IPS-18a (cell line): ENCODE measurements around the gene PRR33.

Experiments used
- H3K27ac ChIP-seq: one replicate; pipeline ENCODE4 v1.5.1; 2013; ENCODE audit warnings: low read length
- H3K27me3 ChIP-seq: one replicate; pipeline ENCODE4 v1.6.1; 2013; ENCODE audit warnings: mild to moderate bottlenecking, low read length; ENCODE audit not compliant: control insufficient read depth, insufficient read depth
- H3K36me3 ChIP-seq: one replicate; pipeline ENCODE4 v1.6.1; 2013; ENCODE audit warnings: low read depth, low read length; ENCODE audit not compliant: control insufficient read depth
- H3K4me1 ChIP-seq: one replicate; pipeline ENCODE4 v1.6.1; 2013; ENCODE audit warnings: low read depth, low read length; ENCODE audit not compliant: control insufficient read depth
- H3K4me3 ChIP-seq: one replicate; pipeline ENCODE4 v1.5.1; 2013; ENCODE audit warnings: low read length
- H3K9ac ChIP-seq: one replicate; pipeline ENCODE4 v1.6.1; 2013; ENCODE audit warnings: mild to moderate bottlenecking, low read length, moderate library complexity
- H3K9me3 ChIP-seq: one replicate; pipeline ENCODE4 v1.6.1; 2013; ENCODE audit warnings: low read depth, low read length; ENCODE audit not compliant: control insufficient read depth

Gene PRR33

DNA sequence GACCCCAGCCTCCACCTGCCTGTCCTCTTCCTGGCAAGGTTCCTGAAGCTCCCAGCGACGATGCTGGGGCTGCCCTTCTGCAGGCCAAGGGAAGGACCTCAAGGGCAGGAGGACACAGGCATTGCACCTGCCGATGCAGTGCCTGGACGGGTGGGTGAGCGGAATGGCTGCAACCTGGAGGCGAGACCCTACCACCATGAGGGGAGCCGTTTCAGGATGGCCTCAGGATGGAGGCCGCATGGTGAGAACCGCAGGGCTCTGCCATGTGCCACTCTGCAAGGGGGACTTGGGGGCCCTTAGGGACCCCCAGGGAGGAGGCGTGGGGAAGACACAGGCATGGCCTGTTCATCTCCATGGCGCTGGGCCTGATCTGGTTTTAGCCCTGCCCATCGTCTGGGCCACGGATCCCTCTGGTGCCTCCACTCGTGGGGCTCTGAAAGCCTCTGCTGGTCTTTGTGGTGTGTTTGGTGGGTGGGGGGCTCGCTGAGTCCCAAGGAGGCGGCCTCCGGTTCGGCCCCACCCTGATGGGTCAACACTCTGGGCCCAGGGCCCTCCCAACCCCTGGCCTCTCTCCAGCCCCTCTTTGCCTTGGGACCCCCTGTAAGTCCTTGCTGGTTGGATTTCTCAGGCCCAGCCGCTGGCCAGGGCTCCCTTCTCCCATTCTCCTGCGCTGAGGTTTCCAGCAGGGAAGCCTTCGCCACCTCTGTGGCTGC, 40.1 kb downstream of the PRR33 start:
- H3K27ac ChIP-seq, result no peak overlapping the region
- no peak overlapping the region for H3K9ac ChIP-seq
- H3K27me3 ChIP-seq, result no peaks in the 10 kb centered on the region

DNA sequence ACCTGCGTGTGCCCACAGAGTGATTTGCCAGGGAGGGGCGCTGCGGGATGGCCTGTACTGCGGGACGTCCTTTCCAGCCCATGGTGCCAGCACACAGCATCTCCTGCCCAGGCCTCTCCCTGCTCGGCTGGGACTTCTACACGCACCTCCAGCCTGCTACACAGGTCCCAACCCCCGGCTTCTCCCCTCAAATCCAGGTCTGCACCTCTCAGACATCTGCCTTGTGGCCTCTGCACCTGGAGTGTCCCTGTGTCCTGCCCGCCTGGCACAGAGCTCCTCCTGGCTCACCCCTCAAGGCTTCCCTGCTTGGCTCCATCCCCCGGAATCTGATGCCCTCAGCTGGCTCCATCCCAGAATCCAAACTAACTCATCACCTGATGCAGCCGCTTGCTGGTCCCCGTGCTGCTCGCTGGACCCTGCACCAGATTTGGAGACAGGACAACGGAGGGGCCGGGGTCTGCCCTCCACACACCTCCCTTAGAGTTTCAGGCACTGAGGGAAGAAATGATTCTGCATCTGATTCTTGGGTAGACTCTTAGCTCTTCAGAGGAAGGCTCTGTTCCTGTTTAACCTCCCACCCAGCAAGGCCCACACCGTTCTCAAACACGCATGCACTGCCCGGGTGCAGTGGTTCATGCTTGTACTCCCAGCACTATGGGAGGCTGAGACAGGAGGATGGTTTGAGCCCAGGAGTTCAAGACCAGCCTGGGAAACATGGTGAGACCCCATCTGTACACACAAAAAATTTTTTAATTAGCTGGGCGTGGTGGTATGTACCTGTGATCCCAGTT, 42.9 kb downstream of the PRR33 start:
- Histone ChIP-seq H3K27me3 (peaks cover 5% of the 10 kb centered on the region), H3K9me3 (no peaks in the 10 kb centered on the region), H3K27ac (no peak overlapping the region), H3K9ac (no peak overlapping the region), H3K4me3 (no peak overlapping the region), H3K36me3 (no peaks in the 10 kb centered on the region), H3K4me1 (no peaks in the 10 kb centered on the region)

More for the DNA sequence above, 40.1 kb downstream of the PRR33 start:
- H3K9me3 ChIP-seq, result no peaks in the 10 kb centered on the region
- no peaks in the 10 kb centered on the region for H3K4me1 ChIP-seq
- H3K4me3 ChIP-seq, result no peak overlapping the region
- no peaks in the 10 kb centered on the region for H3K36me3 ChIP-seq

DNA sequence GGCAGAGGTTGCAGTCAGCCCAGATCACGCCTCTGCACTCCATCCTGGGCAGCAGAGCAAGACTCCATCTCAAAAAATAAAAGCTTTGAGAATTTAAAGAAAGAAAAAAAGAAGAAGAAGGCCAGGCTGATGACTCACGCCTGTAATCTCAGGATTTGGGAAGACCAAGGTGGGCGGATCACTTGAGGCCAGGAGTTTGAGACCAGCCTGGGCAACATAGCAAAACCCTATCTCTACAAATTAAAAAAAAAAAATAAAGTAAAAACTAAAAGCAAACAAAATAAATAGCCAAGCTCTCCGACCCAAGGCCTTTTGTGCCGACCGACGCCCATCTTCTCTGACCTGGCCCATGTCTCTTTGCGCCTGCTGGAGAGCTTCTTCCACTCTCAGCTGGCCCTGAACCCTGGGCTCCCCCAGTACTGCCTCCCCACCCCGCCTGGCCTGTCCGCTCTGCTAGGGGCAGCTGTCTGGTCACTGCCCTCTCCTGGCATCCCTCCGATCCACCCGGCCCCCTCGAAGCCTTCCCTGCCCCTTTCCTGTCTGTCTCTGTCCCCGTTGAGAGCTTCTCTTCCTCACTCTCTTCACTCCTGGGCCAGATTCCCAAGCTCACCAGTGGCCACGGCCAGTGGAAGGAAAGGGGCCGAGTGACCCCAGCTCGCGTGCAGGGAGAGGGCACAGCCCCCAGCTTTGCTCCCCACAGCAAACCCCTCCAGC, 43.6 kb downstream of the PRR33 start:
- H3K36me3 ChIP-seq, result no peaks in the 10 kb centered on the region
- H3K27ac ChIP-seq, result no peak overlapping the region
- H3K9ac ChIP-seq, result no peak overlapping the region
- no peaks in the 10 kb centered on the region for H3K9me3 ChIP-seq
- H3K4me1 ChIP-seq, result no peaks in the 10 kb centered on the region
- no peak overlapping the region for H3K4me3 ChIP-seq
- peaks cover 5% of the 10 kb centered on the region for H3K27me3 ChIP-seq

DNA sequence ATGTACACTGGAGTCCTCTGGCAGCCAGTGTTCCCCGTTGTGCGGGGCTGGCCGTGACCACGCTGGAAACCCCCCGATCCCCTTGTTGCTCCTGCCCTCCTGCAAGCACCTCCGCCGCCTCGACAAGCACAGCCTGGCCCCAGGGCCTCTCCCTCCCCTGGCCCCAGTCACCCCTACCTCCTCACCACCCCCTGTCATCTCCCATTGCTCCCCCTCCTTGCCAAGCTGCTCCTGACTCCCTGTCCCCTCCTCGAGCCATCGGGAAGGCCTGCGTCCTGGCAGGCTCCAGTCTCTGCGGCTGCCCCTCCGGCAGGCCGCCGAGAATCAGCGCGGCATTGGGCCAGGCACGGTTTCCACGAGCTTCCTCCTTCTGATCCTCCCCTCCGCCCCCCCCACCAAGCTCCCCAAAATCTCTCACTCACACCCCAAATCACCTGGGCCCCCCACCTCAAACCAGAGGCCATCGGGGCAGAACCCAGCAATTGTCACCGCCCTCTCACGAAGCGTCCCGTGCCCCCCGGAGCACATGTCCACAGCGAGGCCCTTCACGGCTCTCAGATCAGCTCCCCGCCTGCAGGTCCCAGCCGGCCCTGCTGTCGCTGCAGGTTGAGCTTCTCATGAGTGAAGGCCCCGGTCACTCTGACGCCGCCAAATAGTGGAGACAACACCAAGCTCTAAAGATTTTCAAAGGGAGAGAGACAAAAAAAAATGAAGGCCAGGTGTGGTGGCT, 44.5 kb downstream of the PRR33 start:
- H3K9ac ChIP-seq, result no peak overlapping the region

DNA sequence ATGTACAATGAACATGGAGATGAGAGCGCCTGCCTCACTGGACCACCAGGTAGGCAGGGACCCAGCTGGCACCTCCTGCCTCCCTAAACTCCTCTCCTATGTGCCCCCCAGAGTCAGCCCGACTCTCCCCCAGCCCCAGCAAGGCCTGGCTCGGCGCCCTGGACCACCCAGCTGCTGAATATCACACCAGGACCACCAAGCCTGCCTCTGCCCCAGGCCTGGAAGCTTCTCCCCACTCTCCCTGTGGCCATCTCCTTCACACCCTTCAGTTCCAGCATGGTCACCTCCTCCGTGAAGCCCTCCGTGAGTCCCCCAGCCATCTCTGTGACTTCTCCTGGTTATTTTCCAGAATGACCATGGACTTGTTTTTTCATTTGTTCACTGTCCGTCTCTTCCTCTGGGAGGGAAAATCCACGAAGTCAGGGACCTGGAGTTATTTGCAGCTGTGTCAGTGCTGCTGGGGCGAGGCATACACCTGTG, 45.2 kb downstream of the PRR33 start:
- Histone ChIP-seq H3K4me1 (no peaks in the 10 kb centered on the region), H3K27me3 (peaks cover 5% of the 10 kb centered on the region), H3K4me3 (no peak overlapping the region), H3K9ac (no peak overlapping the region), H3K27ac (no peak overlapping the region), H3K36me3 (no peaks in the 10 kb centered on the region), H3K9me3 (no peaks in the 10 kb centered on the region)

More for the DNA sequence above, 44.5 kb downstream of the PRR33 start:
- H3K9me3 ChIP-seq, result no peaks in the 10 kb centered on the region
- peaks cover 5% of the 10 kb centered on the region for H3K27me3 ChIP-seq
- no peak overlapping the region for H3K4me3 ChIP-seq
- H3K27ac ChIP-seq, result no peak overlapping the region
- no peaks in the 10 kb centered on the region for H3K4me1 ChIP-seq
- H3K36me3 ChIP-seq, result no peaks in the 10 kb centered on the region

DNA sequence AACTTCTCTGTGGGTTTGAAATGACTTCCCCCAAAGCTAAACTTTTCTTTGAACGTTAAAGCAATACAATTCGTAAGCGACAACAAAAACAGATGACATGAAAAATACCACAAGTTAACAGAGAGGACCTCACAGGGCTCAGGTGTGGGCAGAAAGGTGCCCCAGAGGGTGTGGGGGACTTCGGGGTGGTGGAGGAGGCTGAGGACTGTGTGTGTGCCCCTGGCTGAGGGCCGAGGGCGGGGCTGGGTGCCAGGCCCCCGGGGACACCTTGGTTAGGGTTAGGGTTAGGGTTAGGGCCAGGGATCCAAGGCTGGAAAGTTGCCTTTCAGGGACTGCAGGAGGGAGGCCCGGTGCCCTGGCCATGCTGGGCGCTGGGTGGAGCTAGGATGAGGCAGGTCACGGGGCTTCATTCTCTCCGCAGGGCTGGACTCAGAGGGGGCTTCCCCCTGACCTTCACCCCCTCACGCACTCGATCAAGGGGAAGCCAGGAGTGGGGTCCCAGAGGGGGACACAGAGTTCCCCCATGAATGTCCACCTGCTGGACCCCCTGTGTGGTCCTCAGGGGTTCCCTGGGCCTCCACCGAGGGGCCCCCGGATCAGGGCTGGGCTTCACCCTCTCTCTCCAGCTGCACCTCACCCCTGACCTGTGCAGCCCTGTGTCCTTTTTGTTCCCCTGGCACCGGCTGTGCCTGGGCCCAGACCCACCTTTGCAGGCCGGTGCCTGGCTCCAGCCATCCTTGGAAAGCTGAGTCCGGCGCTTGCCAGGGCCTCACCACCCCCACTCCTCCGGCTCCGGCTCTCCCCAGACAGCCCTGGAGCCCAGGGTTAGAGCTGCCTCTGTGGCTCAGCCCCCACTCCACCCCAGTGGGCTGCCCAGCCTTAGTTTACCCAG, 45.9 kb downstream of the PRR33 start:
- Histone ChIP-seq H3K27me3 (peaks cover 5% of the 10 kb centered on the region), H3K4me1 (no peaks in the 10 kb centered on the region), H3K9me3 (no peaks in the 10 kb centered on the region), H3K9ac (no peak overlapping the region), H3K4me3 (no peak overlapping the region), H3K27ac (no peak overlapping the region), H3K36me3 (no peaks in the 10 kb centered on the region)

DNA sequence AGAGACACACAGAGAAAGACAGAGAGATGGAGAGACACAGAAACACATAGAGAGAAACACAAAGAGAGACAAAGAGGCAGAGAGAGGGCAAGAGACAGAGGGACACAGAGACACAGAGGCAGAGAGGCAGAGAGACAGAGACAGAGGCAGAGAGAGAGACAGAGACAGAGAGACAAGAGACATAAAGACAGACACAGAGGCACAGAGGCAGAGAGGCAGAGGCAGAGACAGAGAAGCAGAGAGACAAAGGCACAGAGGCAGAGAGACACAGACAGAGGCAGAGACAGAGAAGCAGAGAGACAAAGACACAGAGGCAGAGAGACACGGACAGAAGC, 46.6 kb downstream of the PRR33 start:
- no peaks in the 10 kb centered on the region for H3K4me1 ChIP-seq
- peaks cover 5% of the 10 kb centered on the region for H3K27me3 ChIP-seq
- H3K36me3 ChIP-seq, result no peaks in the 10 kb centered on the region
- H3K9me3 ChIP-seq, result no peaks in the 10 kb centered on the region
- H3K9ac ChIP-seq, result no peak overlapping the region
- no peak overlapping the region for H3K4me3 ChIP-seq
- no peak overlapping the region for H3K27ac ChIP-seq

DNA sequence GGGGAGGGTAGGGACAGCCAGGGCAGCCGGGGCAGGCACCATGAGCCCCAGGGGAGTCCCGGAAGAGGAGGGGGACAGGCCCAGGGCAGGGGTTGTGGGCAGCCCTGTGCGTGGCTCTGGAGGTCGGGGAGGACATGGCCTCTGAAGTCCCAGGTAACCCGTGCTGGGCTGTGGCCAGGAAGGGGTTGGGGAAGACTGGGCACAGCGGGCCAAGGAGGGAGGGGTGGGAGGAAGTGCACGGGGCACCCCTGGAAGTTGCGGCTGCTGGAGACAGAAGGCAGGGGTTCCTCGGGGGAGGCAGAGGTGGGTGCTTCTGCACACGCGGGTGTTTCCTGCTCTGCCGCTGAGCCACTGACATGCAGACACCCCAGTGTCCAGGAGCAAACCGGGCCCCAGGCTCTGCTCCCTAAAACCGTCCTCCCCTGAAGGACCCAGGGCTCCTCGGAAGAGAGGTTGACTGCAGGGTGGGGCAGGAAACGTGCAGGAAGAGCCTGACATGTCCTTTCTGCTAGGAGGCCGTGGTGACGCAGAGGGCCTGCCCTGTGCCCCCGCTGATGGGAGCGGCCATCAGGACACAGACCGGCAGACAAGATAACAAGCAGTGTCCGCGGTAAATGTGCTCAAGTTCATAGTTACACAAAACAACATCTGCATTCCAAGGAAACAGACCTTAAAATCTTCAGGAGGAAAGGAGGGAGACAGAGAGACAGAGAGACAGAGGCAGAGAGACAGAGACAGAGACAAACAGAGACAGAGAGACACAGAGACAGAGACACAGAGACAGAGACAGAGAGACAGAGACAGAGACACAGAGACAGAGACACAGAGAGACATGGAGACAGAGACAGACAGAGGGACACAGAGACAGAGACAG, 47.2 kb downstream of the PRR33 start:
- H3K27me3 ChIP-seq, result peaks cover 5% of the 10 kb centered on the region
- no peaks in the 10 kb centered on the region for H3K9me3 ChIP-seq
- H3K36me3 ChIP-seq, result no peaks in the 10 kb centered on the region
- H3K4me3 ChIP-seq, result no peak overlapping the region
- H3K4me1 ChIP-seq, result no peaks in the 10 kb centered on the region
- no peak overlapping the region for H3K9ac ChIP-seq
- no peak overlapping the region for H3K27ac ChIP-seq

DNA sequence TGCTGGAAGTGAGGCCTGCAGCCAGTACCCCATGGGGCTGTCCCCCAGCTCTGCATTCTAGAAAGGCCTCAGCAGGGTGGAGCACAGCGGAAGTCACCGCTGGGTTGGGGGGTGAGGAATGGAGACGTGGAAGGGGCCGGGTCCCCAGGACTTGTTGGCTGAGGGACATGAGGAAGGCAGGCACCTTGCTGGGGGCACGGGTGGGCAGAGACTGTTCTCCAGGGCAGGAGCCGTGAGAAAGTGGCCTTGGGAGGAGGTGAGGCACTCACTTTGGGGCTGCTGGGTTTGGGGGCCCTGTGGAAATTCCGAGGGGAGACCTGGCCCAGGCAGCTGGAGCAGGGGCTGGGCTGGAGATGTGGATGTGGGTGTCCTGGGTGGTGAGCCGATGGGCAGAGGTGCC, 47.9 kb downstream of the PRR33 start:
- Histone ChIP-seq H3K27ac (no peak overlapping the region), H3K4me1 (no peaks in the 10 kb centered on the region)

DNA sequence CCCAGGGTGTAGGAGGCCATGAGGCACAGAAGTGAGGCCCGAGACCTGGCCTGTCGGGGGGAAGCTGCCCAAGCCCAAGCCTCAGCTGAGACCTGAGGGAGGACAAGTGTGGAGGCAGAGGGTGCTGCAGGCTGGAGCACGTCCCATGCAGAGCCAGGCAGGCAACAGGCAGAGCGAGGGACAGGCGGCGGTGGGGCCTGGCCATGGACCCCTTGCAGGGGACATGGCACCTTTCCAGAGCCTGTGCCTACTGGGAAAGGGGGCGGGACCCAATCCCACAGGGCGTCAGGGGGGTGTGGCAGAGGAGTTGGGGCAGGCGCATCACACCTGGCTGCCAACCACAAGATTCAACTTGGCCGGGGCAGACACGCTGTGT, 48.6 kb downstream of the PRR33 start:
- H3K4me1 ChIP-seq, result no peaks in the 10 kb centered on the region
- H3K27me3 ChIP-seq, result peaks cover 5% of the 10 kb centered on the region
- H3K9ac ChIP-seq, result no peak overlapping the region
- no peaks in the 10 kb centered on the region for H3K9me3 ChIP-seq
- H3K27ac ChIP-seq, result no peak overlapping the region
- no peaks in the 10 kb centered on the region for H3K36me3 ChIP-seq
- H3K4me3 ChIP-seq, result no peak overlapping the region

More for the DNA sequence above, 47.9 kb downstream of the PRR33 start:
- no peak overlapping the region for H3K4me3 ChIP-seq
- H3K27me3 ChIP-seq, result peaks cover 5% of the 10 kb centered on the region
- H3K9me3 ChIP-seq, result no peaks in the 10 kb centered on the region
- no peak overlapping the region for H3K9ac ChIP-seq
- H3K36me3 ChIP-seq, result no peaks in the 10 kb centered on the region
